Gastroesophageal sphincter (tissue), 3 donors: ENCODE results near the gene FN3K.
"Not testable (repeated sequence)": the region's sequence is repeated elsewhere in the genome, so short reads cannot be mapped to it uniquely, and the experiment has no call there.

Experiments
- EP300 ChIP-seq: sonication (generic); formaldehyde crosslinking; IDR thresholded peaks from one replicate; pipeline ENCODE4 v1.6.1; 2017; ENCODE audit warnings: antibody characterized with exemption, mild to moderate bottlenecking
- POLR2A ChIP-seq, 2 donors: fragments of 450-650 bp; IDR thresholded peaks; one replicate each; pipeline ENCODE4 v1.6.1; 2017; ENCODE audit warnings: antibody characterized with exemption in 2 of 2, mild to moderate bottlenecking in 2 of 2, moderate library complexity in 1 of 2
- POLR2AphosphoS5 ChIP-seq: sonication (generic); formaldehyde crosslinking; IDR thresholded peaks from one replicate; pipeline ENCODE4 v1.6.1; 2017; ENCODE audit warnings: antibody characterized with exemption
- TF ChIP-seq, protein P1 (sequence below), 4 experiments: fragments of 200-600 bp in 2 of 4; fragments of 450-650 bp in 2 of 4; sonication (generic) in 1 of 4; IDR thresholded peaks; one replicate each; pipeline ENCODE4 v1.5.1; 2017 to 2019; ENCODE audit warnings: antibody characterized with exemption in 4 of 4, mild to moderate bottlenecking in 2 of 4, moderate library complexity in 2 of 4

DNA sequence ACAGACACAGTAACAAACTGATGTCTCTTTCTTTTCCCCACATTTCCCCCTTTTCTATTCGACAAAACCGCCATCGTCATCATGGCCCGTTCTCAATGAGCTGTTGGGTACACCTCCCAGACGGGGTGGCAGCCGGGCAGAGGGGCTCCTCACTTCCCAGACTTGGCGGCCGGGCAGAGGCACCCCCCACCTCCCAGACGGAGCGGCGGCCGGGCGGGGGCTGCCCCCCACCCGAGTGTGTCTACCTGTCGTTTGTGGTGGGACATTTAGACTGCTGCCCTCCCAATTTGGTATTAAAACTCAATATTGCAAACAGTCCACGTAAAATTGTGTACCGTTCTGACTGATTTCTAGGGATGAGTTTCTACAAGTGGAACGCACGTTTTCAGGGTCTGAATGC, 39.0 kb downstream of the FN3K start:
- not testable (repeated sequence) for TF ChIP-seq POLR2A (IDR thresholded peaks at IDR 0.05); POLR2AphosphoS5; EP300
- TF ChIP-seq, protein P1, sequence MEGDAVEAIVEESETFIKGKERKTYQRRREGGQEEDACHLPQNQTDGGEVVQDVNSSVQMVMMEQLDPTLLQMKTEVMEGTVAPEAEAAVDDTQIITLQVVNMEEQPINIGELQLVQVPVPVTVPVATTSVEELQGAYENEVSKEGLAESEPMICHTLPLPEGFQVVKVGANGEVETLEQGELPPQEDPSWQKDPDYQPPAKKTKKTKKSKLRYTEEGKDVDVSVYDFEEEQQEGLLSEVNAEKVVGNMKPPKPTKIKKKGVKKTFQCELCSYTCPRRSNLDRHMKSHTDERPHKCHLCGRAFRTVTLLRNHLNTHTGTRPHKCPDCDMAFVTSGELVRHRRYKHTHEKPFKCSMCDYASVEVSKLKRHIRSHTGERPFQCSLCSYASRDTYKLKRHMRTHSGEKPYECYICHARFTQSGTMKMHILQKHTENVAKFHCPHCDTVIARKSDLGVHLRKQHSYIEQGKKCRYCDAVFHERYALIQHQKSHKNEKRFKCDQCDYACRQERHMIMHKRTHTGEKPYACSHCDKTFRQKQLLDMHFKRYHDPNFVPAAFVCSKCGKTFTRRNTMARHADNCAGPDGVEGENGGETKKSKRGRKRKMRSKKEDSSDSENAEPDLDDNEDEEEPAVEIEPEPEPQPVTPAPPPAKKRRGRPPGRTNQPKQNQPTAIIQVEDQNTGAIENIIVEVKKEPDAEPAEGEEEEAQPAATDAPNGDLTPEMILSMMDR (IDR thresholded peaks at IDR 0.05): not testable (repeated sequence)
